Measurements from ENCODE around the gene PTPN1. TPM values are rescaled to one million over a fixed set of nuclear protein-coding genes. Genes with fewer than 3 reads are reported as not detected.
A peak's percentile ranks its signal among the peaks of the same experiment; 100 is the strongest.

The PTPN1 gene
- total and polyA plus RNA-seq, 2 experiments from 2014 or later, result 16.9 to 26.4 TPM

- no peaks in the 10 kb centered on the region for H3K27me3 Mint-ChIP-seq (ENCODE audit: insufficient read depth, low read depth, poor library complexity)
- Histone ChIP-seq H3K27me3 (ENCODE audit: insufficient read depth) (no peaks in the 10 kb centered on the region), H3K4me1 (ENCODE audit: insufficient read depth) (peaks cover 25% of the 10 kb centered on the region; the same call in 1 of the 2 replicates), H2AFZ (no peak overlapping the region), H3K9me2 (ENCODE audit: insufficient read depth) (no peaks in the 10 kb centered on the region), H3K4me3 (no peak overlapping the region), H3K36me3 (ENCODE audit: insufficient read depth) (no peaks in the 10 kb centered on the region), H3F3A (replicated peaks; ENCODE audit: low read depth) (no peaks in the 10 kb centered on the region), H3K27ac (ENCODE audit: low read depth) (peak overlapping the region; percentile 80), H3K4me2 (no peak overlapping the region), H4K20me1 (replicated peaks; ENCODE audit: insufficient read depth) (peaks cover 33% of the 10 kb centered on the region), H3K79me2 (replicated peaks; ENCODE audit: insufficient read depth) (peaks cover 96% of the 10 kb centered on the region)
- no peak overlapping the region for H3K4me3 Mint-ChIP-seq
- no peak for TF ChIP-seq NANOG (IDR thresholded peaks at IDR 0.05; ENCODE audit: borderline replicate concordance)
- TF ChIP-seq POLR2AphosphoS5 (IDR thresholded peaks at IDR 0.05; ENCODE audit: low read depth), result no peak
- no peak for TF ChIP-seq JUNB (IDR thresholded peaks at IDR 0.05; ENCODE audit: unreplicated experiment)
- TF ChIP-seq EZH2 (IDR thresholded peaks at IDR 0.05; ENCODE audit: low read depth, unreplicated experiment), result no peak
- TF ChIP-seq EZH2phosphoT487 (IDR thresholded peaks at IDR 0.05; ENCODE audit: unreplicated experiment), result no peak
- TF ChIP-seq ZNF331 (CRISPR knock-in tag; IDR thresholded peaks at IDR 0.05; ENCODE audit: low read depth), result no peak
- TF ChIP-seq, protein P1, sequence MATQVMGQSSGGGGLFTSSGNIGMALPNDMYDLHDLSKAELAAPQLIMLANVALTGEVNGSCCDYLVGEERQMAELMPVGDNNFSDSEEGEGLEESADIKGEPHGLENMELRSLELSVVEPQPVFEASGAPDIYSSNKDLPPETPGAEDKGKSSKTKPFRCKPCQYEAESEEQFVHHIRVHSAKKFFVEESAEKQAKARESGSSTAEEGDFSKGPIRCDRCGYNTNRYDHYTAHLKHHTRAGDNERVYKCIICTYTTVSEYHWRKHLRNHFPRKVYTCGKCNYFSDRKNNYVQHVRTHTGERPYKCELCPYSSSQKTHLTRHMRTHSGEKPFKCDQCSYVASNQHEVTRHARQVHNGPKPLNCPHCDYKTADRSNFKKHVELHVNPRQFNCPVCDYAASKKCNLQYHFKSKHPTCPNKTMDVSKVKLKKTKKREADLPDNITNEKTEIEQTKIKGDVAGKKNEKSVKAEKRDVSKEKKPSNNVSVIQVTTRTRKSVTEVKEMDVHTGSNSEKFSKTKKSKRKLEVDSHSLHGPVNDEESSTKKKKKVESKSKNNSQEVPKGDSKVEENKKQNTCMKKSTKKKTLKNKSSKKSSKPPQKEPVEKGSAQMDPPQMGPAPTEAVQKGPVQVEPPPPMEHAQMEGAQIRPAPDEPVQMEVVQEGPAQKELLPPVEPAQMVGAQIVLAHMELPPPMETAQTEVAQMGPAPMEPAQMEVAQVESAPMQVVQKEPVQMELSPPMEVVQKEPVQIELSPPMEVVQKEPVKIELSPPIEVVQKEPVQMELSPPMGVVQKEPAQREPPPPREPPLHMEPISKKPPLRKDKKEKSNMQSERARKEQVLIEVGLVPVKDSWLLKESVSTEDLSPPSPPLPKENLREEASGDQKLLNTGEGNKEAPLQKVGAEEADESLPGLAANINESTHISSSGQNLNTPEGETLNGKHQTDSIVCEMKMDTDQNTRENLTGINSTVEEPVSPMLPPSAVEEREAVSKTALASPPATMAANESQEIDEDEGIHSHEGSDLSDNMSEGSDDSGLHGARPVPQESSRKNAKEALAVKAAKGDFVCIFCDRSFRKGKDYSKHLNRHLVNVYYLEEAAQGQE (IDR thresholded peaks at IDR 0.05; ENCODE audit: unreplicated experiment), result no peak
- TF ChIP-seq ZNF462 (CRISPR knock-in tag; IDR thresholded peaks at IDR 0.05), result no peak
- no peak for TF ChIP-seq CREB1 (CRISPR knock-in tag; IDR thresholded peaks at IDR 0.05; ENCODE audit: low read depth)
- no peak for TF ChIP-seq ETS1 (IDR thresholded peaks at IDR 0.05)
- TF ChIP-seq, protein P2, sequence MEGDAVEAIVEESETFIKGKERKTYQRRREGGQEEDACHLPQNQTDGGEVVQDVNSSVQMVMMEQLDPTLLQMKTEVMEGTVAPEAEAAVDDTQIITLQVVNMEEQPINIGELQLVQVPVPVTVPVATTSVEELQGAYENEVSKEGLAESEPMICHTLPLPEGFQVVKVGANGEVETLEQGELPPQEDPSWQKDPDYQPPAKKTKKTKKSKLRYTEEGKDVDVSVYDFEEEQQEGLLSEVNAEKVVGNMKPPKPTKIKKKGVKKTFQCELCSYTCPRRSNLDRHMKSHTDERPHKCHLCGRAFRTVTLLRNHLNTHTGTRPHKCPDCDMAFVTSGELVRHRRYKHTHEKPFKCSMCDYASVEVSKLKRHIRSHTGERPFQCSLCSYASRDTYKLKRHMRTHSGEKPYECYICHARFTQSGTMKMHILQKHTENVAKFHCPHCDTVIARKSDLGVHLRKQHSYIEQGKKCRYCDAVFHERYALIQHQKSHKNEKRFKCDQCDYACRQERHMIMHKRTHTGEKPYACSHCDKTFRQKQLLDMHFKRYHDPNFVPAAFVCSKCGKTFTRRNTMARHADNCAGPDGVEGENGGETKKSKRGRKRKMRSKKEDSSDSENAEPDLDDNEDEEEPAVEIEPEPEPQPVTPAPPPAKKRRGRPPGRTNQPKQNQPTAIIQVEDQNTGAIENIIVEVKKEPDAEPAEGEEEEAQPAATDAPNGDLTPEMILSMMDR (conservative IDR thresholded peaks at IDR 0.05; ENCODE audit: low read depth in 2 of 2), result no peak
- no peak for TF ChIP-seq STAT1 (IDR thresholded peaks at IDR 0.05; ENCODE audit: unreplicated experiment)
- no peak for TF ChIP-seq ZNF114 (CRISPR knock-in tag; IDR thresholded peaks at IDR 0.05)
- H3K4me1 Mint-ChIP-seq, result peaks cover 11% of the 10 kb centered on the region; the same call in 2 of the 3 replicates
- H3K36me3 Mint-ChIP-seq (ENCODE audit: low read depth), result no peaks in the 10 kb centered on the region
- DNase-seq (ENCODE audit: low spot score), result no peak
- ATAC-seq, result peak; percentile 54
- H3K9me3 Mint-ChIP-seq, result no peaks in the 10 kb centered on the region
- no peak overlapping the region for H3K27ac Mint-ChIP-seq
These were observed 16.3 kb downstream of the PTPN1 start for GRCh38 chr20:50526403-50526989.

All from GM23338 (cell line).